Pancreas (tissue), 10 donors: Measurements from ENCODE around the gene TRIOBP. TPM values are rescaled to one million over a fixed set of nuclear protein-coding genes. Genes with fewer than 3 reads are reported as not detected.

Experiments
- ATAC-seq, 4 donors: fragments of 200-7000 bp; cut with Tn5 transposase; one replicate each; pipeline versions ENCODE4 v1.8.0 to v1.9.1; 2020; ENCODE audit warnings: mild to moderate bottlenecking in 4 of 4, moderate library complexity in 4 of 4
- DNase-seq, 6 donors: peaks; one replicate each; pipeline ENCODE4 v3.0.0-alpha.2; 2020
- FAIRE-seq: peaks from 2 replicates; lab custom pipeline; 2012; peaks lifted over from hg19 to GRCh38; lab: Jason Lieb, UNC
- H3K27ac ChIP-seq, 4 donors: fragments of 200-600 bp; sonication (generic); 1 replicate in 3 of 4; 2 replicates in 1 of 4; pipeline versions ENCODE4 v1.5.0 to v1.8.0; 2020
- H3K27me3 ChIP-seq, 4 donors: fragments of 200-600 bp; one replicate each; pipeline ENCODE4 v1.8.0; 2021
- H3K36me3 ChIP-seq, 3 donors: fragments of 200-600 bp; sonication (generic) in 1 of 3; one replicate each; pipeline versions ENCODE4 v1.5.0 to v1.8.0; 2020 to 2021
- H3K4me1 ChIP-seq, 3 donors: fragments of 200-600 bp; one replicate each; pipeline ENCODE4 v1.8.0; 2021
- H3K4me3 ChIP-seq, 4 donors: fragments of 200-600 bp; sonication (generic) in 2 of 4; one replicate each; pipeline versions ENCODE4 v1.5.0 to v1.8.0; 2020 to 2021
- H3K9me3 ChIP-seq, 4 donors: fragments of 200-600 bp; one replicate each; pipeline ENCODE4 v1.8.0; 2021
- WGBS, 2 donors: extraction: QIAGEN DNeasy Blood & Tissue Kit; methylation state at CpG; one replicate each; pipeline ENCODE4 v1.1.7; 2013; 5-methylcytosine and 5-hydroxymethylcytosine counted together
- intact Hi-C, 3 donors: fragments of 100-400 bp; cut with DNase I; formaldehyde crosslinking; loops; one replicate each; pipeline versions ENCODE4 v1.11.1 to v1.14.2; 2022
- polyA plus RNA-seq, 2 donors: library from polyadenylated mRNA; stranded (reverse); fragments of 200-250 nt; gene quantifications; one replicate each; pipeline ENCODE4 v1.2.3, GENCODE V29; 2013
- total RNA-seq, 6 donors: library from RNA; stranded (reverse); fragmentation: NEBNext Ultra II Directional in 4 of 6; extraction: Animal tissue kit (Norgen Biotek cat#: 25700) in 4 of 6; gene quantifications; one replicate each; pipeline versions ENCODE4 v1.2.1 to v1.2.4, GENCODE V29; 2021 to 2023
- TF ChIP-seq, protein P1 (sequence below), 4 donors: fragments of 200-600 bp; sonication (generic) in 3 of 4; IDR thresholded peaks; one replicate each; pipeline versions ENCODE4 v1.5.0 to v1.8.0; 2021; ENCODE audit warnings: antibody characterized with exemption in 4 of 4
- donor health status: healthy with polysubstance abuse.
- donor health status: DM: no; HTN: no; CAD: no; lungs with moderate emphysema.
- donor health status: DM: no; HTN: no; CAD: no.
- donor health status: control.
- donor health status: control.
- donor health status: Bipolar disorder and iron deficiency.
- donor health status: DM: yes; HTN: yes; CAD: no.
- donor health status: DM: no; HTN: no; CAD: no.
- donor health status: DM: no; HTN: no; CAD: no.
- donor health status: DM: yes; HTN: yes; CAD: no.

Gene TRIOBP
- total and polyA plus RNA-seq, 8 donors: 17.4 to 36.6 (median 24.1) TPM

DNA sequence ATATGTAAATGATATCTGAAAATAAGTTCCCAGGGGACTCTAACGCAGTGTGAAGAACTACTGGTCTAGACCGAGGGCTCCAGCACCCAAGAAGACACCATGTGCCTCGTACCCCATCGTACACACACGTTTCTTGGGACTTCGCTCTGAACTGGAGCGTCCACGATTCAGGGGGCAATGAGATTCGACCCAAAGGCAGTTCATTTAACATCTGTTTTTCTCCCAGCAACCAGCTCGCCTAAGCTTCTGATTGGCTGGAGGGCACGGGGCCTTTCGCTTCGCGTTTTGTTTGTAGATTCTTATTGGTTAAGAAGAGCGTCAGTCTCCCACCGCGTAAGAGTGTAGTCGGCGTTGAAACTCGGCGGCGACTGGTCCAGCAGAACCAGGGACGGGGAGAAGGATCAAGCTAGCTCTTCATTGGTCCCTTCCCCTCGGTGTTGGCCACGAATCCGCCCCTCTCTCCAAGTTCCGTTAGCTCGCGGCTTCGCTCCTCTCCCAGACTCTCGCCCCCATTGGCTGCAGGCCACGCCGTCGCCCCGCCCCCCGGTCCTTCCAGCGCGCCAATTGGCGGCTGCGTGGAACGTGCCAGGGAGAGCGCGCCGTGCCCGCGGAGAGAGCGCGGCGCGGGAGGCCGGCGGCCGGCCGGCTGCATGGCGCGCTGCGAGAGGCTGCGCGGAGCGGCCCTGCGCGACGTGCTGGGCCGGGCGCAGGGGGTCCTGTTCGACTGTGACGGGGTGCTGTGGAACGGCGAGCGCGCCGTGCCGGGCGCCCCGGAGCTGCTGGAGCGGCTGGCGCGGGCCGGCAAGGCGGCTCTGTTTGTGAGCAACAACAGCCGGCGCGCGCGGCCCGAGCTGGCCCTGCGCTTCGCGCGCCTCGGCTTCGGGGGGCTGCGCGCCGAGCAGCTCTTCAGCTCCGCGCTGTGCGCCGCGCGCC, 38.4 kb upstream of the TRIOBP start, which contains the start of gene PDXP:
PDXP (plus strand) TSS at position 591 of the 933 bp plus-strand sequence; CDS start at position 651, 60 bp downstream.
- ATAC-seq: peak; percentile 95 to 97 (median 96)
- TF ChIP-seq, protein P1, sequence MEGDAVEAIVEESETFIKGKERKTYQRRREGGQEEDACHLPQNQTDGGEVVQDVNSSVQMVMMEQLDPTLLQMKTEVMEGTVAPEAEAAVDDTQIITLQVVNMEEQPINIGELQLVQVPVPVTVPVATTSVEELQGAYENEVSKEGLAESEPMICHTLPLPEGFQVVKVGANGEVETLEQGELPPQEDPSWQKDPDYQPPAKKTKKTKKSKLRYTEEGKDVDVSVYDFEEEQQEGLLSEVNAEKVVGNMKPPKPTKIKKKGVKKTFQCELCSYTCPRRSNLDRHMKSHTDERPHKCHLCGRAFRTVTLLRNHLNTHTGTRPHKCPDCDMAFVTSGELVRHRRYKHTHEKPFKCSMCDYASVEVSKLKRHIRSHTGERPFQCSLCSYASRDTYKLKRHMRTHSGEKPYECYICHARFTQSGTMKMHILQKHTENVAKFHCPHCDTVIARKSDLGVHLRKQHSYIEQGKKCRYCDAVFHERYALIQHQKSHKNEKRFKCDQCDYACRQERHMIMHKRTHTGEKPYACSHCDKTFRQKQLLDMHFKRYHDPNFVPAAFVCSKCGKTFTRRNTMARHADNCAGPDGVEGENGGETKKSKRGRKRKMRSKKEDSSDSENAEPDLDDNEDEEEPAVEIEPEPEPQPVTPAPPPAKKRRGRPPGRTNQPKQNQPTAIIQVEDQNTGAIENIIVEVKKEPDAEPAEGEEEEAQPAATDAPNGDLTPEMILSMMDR (IDR thresholded peaks at IDR 0.05): no peak
- Histone ChIP-seq H3K4me3 (peak within 1 kb of the TSS; percentile 28 to 61 (median 52)), H3K36me3 (no peaks in the 10 kb centered on the region), H3K4me1 (peaks cover 0 to 11% (median 0%) of the 10 kb centered on the region in 3 donors), H3K27me3 (no peaks in the 10 kb centered on the region), H3K27ac (peak within 1 kb of the TSS; percentile 59 to 67 (median 61)), H3K9me3 (no peaks in the 10 kb centered on the region)
- WGBS, 2 donors: 1% methylated on average over 42 to 101 of the region's 101 CpGs
- DNase-seq: peak; percentile 99 to 100 (median 99)
- intact Hi-C loops: no loop called here
- FAIRE-seq: peak; percentile 97

DNA sequence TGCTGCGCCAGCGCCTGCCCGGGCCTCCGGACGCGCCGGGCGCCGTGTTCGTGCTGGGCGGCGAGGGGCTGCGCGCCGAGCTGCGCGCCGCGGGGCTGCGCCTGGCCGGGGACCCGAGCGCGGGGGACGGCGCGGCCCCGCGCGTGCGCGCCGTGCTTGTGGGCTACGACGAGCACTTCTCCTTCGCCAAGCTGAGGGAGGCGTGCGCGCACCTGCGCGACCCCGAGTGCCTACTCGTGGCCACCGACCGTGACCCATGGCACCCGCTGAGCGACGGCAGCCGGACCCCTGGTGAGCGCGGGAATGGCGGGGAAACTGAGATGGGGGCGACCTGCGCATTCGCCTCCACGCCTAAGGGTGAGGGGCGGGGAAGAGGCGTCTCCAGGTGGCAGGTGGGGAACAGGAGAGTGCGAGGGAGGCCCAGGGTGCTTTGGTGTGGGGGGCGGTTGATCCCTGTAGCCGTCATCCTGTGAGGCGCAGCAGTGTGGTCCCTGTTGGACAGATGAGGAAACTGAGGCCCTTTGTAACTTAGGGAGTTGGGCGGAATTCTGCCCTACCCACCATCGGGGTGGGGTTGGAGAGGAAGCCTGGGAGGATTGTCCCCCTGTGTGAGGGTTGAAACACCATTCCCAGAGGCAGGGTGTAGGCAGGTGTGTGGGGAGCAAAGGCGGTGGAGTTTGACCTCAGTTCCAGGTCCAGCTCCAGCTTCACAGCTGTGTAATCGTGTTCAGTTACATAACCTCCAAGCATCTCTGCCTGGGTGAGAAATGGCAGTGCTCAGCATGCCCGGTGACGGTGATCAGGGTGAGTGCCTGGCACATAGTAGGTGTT, 37.6 kb upstream of the TRIOBP start:
- FAIRE-seq (no peak), DNase-seq (peak in 5 of 6 donors; percentile 44 to 76 (median 57)), ATAC-seq (peak in 3 of 4 donors; percentile 7 to 36 (median 28))
- TF ChIP-seq, protein P1 (IDR thresholded peaks at IDR 0.05): no peak
- no peaks in the 10 kb centered on the region for H3K27me3 ChIP-seq
- H3K4me3 ChIP-seq: peak overlapping the region; percentile 7 to 61 (median 52)
- no peaks in the 10 kb centered on the region for H3K9me3 ChIP-seq
- no peaks in the 10 kb centered on the region for H3K36me3 ChIP-seq
- no peak overlapping the region for H3K27ac ChIP-seq
- intact Hi-C loops: no loop called here
- H3K4me1 ChIP-seq: peaks cover 0 to 11% (median 0%) of the 10 kb centered on the region in 3 donors
- 2 to 3% methylated on average over 29 to 68 of the region's 68 CpGs for WGBS, 2 donors

DNA sequence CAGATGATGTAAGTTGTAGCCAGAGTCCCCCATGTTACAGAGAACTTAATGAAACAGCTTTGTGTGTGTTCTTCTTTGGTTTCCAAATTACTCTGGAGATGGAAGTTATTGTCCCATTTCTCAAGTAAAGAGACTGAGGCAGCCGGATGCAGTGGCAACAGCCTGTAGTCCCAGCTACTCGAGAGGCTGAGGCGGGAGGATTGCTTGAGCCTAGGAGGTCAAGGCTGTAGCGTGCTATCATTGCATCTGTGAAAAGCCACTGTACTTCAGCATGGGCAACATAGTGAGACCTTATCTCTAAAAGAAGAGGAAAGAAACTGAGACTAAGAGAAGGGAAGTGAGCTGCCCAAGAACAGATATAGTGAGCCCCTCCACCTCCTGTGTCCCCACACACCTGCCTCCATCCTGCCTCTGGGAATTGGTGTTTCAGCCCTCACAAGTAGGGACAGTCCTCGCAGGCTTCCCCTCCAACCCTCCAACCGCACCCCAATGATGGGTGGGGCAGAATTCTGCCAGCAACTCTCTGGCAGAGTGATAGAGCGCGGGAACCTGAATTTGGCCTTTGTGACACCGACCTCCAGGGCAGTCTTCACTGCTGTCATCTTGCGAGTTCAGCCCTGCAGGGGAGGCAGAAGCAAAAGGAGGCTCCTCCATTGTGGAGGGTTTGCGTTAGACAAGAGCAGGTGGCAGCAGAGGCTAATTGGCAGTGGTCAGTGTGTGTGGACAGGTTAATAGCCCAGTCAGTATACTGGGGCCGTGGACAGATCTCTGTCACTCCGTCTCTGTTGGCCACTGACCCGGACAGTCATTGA, 36.7 kb upstream of the TRIOBP start:
- peak overlapping the region in 2 of 4 donors; percentile 55 to 61 for H3K4me3 ChIP-seq
- DNase-seq (peak in 1 of 6 donors; percentile 14), ATAC-seq (no peak), FAIRE-seq (no peak)
- H3K36me3 ChIP-seq: no peaks in the 10 kb centered on the region
- TF ChIP-seq, protein P1 (IDR thresholded peaks at IDR 0.05): no peak
- H3K27me3 ChIP-seq: no peaks in the 10 kb centered on the region
- peaks cover 0 to 11% (median 0%) of the 10 kb centered on the region in 3 donors for H3K4me1 ChIP-seq
- intact Hi-C loops: no loop called here
- WGBS, 2 donors: 56 to 62% methylated on average over 14 of the region's 14 CpGs
- H3K27ac ChIP-seq: no peak overlapping the region
- no peaks in the 10 kb centered on the region for H3K9me3 ChIP-seq

DNA sequence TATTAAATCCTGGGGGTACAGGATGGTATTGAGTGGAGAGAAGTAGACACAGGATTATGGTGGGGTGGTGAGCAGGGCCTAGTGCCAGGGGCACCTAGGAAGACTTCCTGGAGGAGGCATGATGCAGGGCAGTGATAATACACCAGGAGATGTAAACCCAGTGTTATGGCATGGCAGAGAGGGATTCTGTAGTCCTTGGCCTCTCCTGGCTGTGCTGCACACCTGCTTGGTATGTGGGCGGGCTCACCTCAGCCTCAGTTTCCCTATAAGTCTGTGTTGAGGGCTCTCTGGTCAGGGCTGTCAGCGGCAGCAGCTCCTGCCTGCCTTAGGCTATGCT, 36.2 kb upstream of the TRIOBP start:
- intact Hi-C loops: no loop called here
- DNase-seq (no peak), ATAC-seq (no peak), FAIRE-seq (no peak)
- Histone ChIP-seq H3K9me3 (no peaks in the 10 kb centered on the region), H3K36me3 (peaks cover 0 to 3% (median 0%) of the 10 kb centered on the region in 3 donors), H3K27me3 (no peaks in the 10 kb centered on the region), H3K4me3 (no peak overlapping the region), H3K27ac (no peak overlapping the region), H3K4me1 (peaks cover 0 to 11% (median 0%) of the 10 kb centered on the region in 3 donors)
- TF ChIP-seq, protein P1 (IDR thresholded peaks at IDR 0.05): no peak
- 65 to 77% methylated on average over 2 of the region's 2 CpGs for WGBS, 2 donors
